GM12878 (cell line): ENCODE results near the gene NOCT. TPM values are rescaled to one million over a fixed set of nuclear protein-coding genes. Genes with fewer than 3 reads are reported as not detected.

ENCODE experiments used
- ATAC-seq: fragments of 200-7000 bp; cut with Tn5 transposase; 3 replicates; pipeline ENCODE4 v1.9.1; 2020; ENCODE audit warnings: mild to moderate bottlenecking, moderate library complexity
- BruUV-seq: library from RNA; stranded (reverse); fragments of 400-500 nt; replicated peaks from 2 replicates; lab custom pipeline; 2021; lab: Mats Ljungman, UMichigan
- CTCF ChIA-PET: fragments of 300-600 bp; sonication (Branson Sonifier 250); formaldehyde crosslinking; extraction: SDS; loops from one replicate; lab custom pipeline; 2021; ENCODE audit warnings: inconsistent platforms; lab: Yijun Ruan, JAX
- POLR2A ChIA-PET: fragments of 350-600 bp; formaldehyde crosslinking; extraction: SDS; loops from one replicate; lab custom pipeline; 2021; ENCODE audit warnings: inconsistent platforms; lab: Charles Lee
- RAD21 ChIA-PET: fragments of 300-600 bp; sonication (Branson Sonifier 250); formaldehyde crosslinking; loops from one replicate; lab custom pipeline; 2023; ENCODE audit warnings: antibody characterized with exemption; ENCODE audit not compliant: unreplicated experiment; lab: Charles Lee
- SMC1A ChIA-PET: fragments of 300-600 bp; sonication (Branson Sonifier 250); formaldehyde crosslinking; loops from one replicate; lab custom pipeline; 2023; ENCODE audit not compliant: unreplicated experiment, uncharacterized antibody; lab: Charles Lee
- DNase-seq: peaks from one replicate; pipeline ENCODE4 v3.0.0-alpha.2; 2011; ENCODE audit warnings: low read depth, low spot score
- FAIRE-seq: peaks from 3 replicates; lab custom pipeline; 2011; peaks lifted over from hg19 to GRCh38; lab: Jason Lieb, UNC
- H2AFZ ChIP-seq: 2 replicates; pipeline ENCODE4 v1.6.0; 2011; ENCODE audit warnings: low read depth, low read length, control low read depth; ENCODE audit not compliant: control insufficient read depth
- H3K27ac ChIP-seq: 2 replicates; pipeline ENCODE4 v1.5.1; 2011; ENCODE audit warnings: control low read depth; ENCODE audit not compliant: control insufficient read depth, insufficient read depth
- H3K27me3 ChIP-seq, 2 experiments: replicated peaks in 1 of 2; 2 replicates each; pipeline versions ENCODE4 v1.6.0 to v1.6.1; 2011; ENCODE audit warnings: low read length in 1 of 2; ENCODE audit not compliant: control insufficient read depth in 2 of 2, insufficient read depth in 2 of 2
- H3K36me3 ChIP-seq, 2 experiments: 2 replicates each; pipeline ENCODE4 v1.5.1; 2011; ENCODE audit warnings: low read length in 1 of 2; ENCODE audit not compliant: control insufficient read depth in 2 of 2, insufficient read depth in 2 of 2
- H3K4me1 ChIP-seq: 2 replicates; pipeline ENCODE4 v1.6.1; 2011; ENCODE audit warnings: mild to moderate bottlenecking, low read length, moderate library complexity, mixed read lengths; ENCODE audit not compliant: control insufficient read depth, insufficient read depth
- H3K4me2 ChIP-seq: 2 replicates; pipeline ENCODE4 v1.6.0; 2011; ENCODE audit warnings: control low read depth; ENCODE audit not compliant: control insufficient read depth, insufficient read depth
- H3K4me3 ChIP-seq: fragments of 200-600 bp; sonication (generic); 2 replicates; pipeline ENCODE4 v1.5.1; 2016
- H3K79me2 ChIP-seq: 2 replicates; pipeline ENCODE4 v1.6.0; 2011; ENCODE audit warnings: low read length; ENCODE audit not compliant: control insufficient read depth, insufficient read depth
- H3K9ac ChIP-seq: 2 replicates; pipeline ENCODE4 v1.8.0; 2011; ENCODE audit warnings: low read length, control low read depth, mixed read lengths; ENCODE audit not compliant: control insufficient read depth, insufficient read depth
- H3K9me3 ChIP-seq: replicated peaks from 3 replicates; pipeline ENCODE4 v1.5.1; 2011; ENCODE audit warnings: mild to moderate bottlenecking, low read length; ENCODE audit not compliant: control insufficient read depth, insufficient read depth
- H4K20me1 ChIP-seq: 2 replicates; pipeline ENCODE4 v1.6.0; 2011; ENCODE audit not compliant: control insufficient read depth, insufficient read depth
- BCL11A ChIP-seq: IDR thresholded peaks from 2 replicates; pipeline ENCODE4 v1.6.1; 2011; ENCODE audit warnings: low read depth, low read length
- CREB1 ChIP-seq: IDR thresholded peaks from 2 replicates; pipeline ENCODE4 v1.6.1; 2012; ENCODE audit warnings: low read depth, mild to moderate bottlenecking, inconsistent platforms
- FOXM1 ChIP-seq: IDR thresholded peaks from 2 replicates; pipeline ENCODE4 v1.6.1; 2012; ENCODE audit warnings: low read depth, mild to moderate bottlenecking, inconsistent platforms, low read length, moderate library complexity
- IRF4 ChIP-seq: IDR thresholded peaks from 2 replicates; pipeline ENCODE4 v1.6.1; 2011; ENCODE audit warnings: low read depth, low read length
- NR2C1 ChIP-seq: fragments of 450-650 bp; IDR thresholded peaks from 2 replicates; pipeline ENCODE4 v1.6.1; 2017; ENCODE audit warnings: antibody characterized with exemption, mild to moderate bottlenecking, moderate library complexity
- SPI1 ChIP-seq: IDR thresholded peaks from 2 replicates; pipeline ENCODE4 v1.6.1; 2011; ENCODE audit warnings: low read depth, mild to moderate bottlenecking, low read length, moderate library complexity, borderline replicate concordance; ENCODE audit not compliant: insufficient read depth
- YBX1 ChIP-seq: fragments of 450-650 bp; IDR thresholded peaks from 2 replicates; pipeline ENCODE4 v1.6.1; 2016; ENCODE audit warnings: antibody characterized with exemption
- WGBS: methylation state at CpG from one replicate; pipeline ENCODE4 v1.1.6; 2016; ENCODE audit warnings: low lambda C conversion rate; ENCODE audit not compliant: insufficient replicate concordance, insufficient coverage; ENCODE audit errors: missing lambda C conversion rate; 5-methylcytosine and 5-hydroxymethylcytosine counted together
- in situ Hi-C: fragments of 300-500 bp; cut with MboI; formaldehyde crosslinking; loops from 9 replicates; pipeline ENCODE4 v1.14.3; 2018; ENCODE audit warnings: mixed read lengths
- intact Hi-C: fragments of 100-400 bp; cut with micrococcal nuclease; formaldehyde crosslinking; loops from one replicate; pipeline ENCODE4 v1.14.2; 2022; ENCODE audit not compliant: unreplicated experiment
- polyA plus RNA-seq, 11 experiments: library from polyadenylated mRNA; depleted of rRNA in 4 of 11; unstranded in 6 of 11; stranded (reverse) in 5 of 11; fragments of >200 nt; fragmentation: Nextera tagmentation in 4 of 11; fragmentation: Illumina TruSeq in 1 of 11; extraction: Ambion mirVana in 4 of 11; extraction: Trizol in 1 of 11; gene quantifications; 1 replicate in 1 of 11; 2 replicates in 10 of 11; pipeline versions ENCODE4 v1.2.1 to v1.2.3, GENCODE V29; 2011 to 2016; ENCODE audit warnings: inconsistent platforms in 2 of 11, missing spikeins in 2 of 11, low read depth in 1 of 11
- total RNA-seq, 4 experiments: library from RNA; depleted of rRNA in 3 of 4; stranded (reverse); fragments of >200 nt in 3 of 4; fragmentation: Illumina TruSeq in 1 of 4; extraction: Trizol in 1 of 4; gene quantifications; 2 replicates each; pipeline versions ENCODE4 v1.2.1 to v1.2.3, GENCODE V29; 2013 to 2021
- TF ChIP-seq, protein P1 (sequence below): fragments of 450-650 bp; IDR thresholded peaks from 2 replicates; pipeline ENCODE4 v1.6.1; 2016; ENCODE audit warnings: mild to moderate bottlenecking, moderate library complexity, borderline replicate concordance
- TF ChIP-seq, protein P2 (sequence below): fragments of 450-650 bp; IDR thresholded peaks from 2 replicates; pipeline ENCODE4 v1.6.1; 2018; ENCODE audit warnings: borderline replicate concordance, mild to moderate bottlenecking; ENCODE audit not compliant: partially characterized antibody

NOCT gene
- total and polyA plus RNA-seq, 10 of the 15 experiments (the other 5 are each of a cell fraction or from before 2014, with no cell fraction given): 1.4 to 17.6 (median 8.1) TPM

DNA sequence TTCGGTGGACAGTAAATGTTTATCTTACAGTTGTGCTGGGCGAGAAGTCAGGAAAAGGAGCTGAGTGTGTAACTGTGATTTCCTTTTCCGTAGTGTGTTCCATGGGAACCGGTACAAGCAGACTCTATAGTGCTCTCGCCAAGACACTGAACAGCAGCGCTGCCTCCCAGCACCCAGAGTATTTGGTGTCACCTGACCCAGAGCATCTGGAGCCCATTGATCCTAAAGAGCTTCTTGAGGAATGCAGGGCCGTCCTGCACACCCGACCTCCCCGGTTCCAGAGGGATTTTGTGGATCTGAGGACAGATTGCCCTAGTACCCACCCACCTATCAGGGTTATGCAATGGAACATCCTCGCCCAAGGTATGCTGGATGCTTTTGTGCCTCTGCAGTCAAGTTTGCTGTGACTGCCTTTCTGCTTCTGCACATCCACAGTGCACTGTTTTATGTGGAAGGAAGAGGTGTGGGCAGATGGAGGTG is 27.4 kb downstream of the NOCT start (continued):
- no peak for TF ChIP-seq CREB1
- TF ChIP-seq, all 136 proteins: peak for 0

DNA sequence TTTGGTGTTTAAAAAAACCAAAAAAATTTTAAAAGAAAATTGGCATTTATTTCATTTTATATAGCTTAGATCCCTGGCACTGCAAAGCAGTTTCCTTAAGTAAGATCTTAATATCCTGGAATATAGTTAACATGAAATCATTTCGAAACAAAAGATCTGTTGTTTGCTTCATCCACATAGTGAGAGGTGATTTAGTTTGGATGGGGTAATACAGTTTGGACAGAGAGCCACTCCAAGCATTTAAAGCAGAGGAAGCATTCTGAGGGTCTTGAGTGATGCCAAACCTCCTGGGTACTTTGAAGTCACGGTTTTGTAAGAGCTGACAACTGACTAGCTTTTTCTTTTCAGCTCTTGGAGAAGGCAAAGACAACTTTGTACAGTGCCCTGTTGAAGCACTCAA is 28.7 kb downstream of the NOCT start:
- ChIA-PET SMC1A (interaction anchor here (0.7 to 1.6 kb wide), 4 partner anchors 9 to 37 kb away, joined by 3 to 4 read pairs (median 3); no protein-coding TSS in a partner anchor), CTCF (interaction anchor here (1.2 to 3.4 kb wide), 2 partner anchors 8 to 14 kb away, joined by 3 to 13 read pairs; no protein-coding TSS in a partner anchor), POLR2A (no interaction called here), RAD21 (interaction anchor here (2.4 kb wide), 1 partner anchor 14 kb away, joined by 10 read pairs; no protein-coding TSS in a partner anchor)
- DNase-seq (no peak), ATAC-seq (no peak), FAIRE-seq (no peak)
- no peaks in the 10 kb centered on the region; the same call in 1 of the 2 replicates for H4K20me1 ChIP-seq
- H3K4me1 ChIP-seq: no peaks in the 10 kb centered on the region
- no peak overlapping the region for H3K4me3 ChIP-seq
- peaks cover 5% of the 10 kb centered on the region for H3K79me2 ChIP-seq
- no TSS peak for BruUV-seq
- peaks cover 12 to 28% of the 10 kb centered on the region in 2 experiments for H3K36me3 ChIP-seq
- intact Hi-C loops (no loop called here), in situ Hi-C loops (no loop called here)
- H3K27ac ChIP-seq: no peak overlapping the region
- no peak overlapping the region for H3K9ac ChIP-seq
- no peak overlapping the region for H3K4me2 ChIP-seq
- no peaks in the 10 kb centered on the region for H3K27me3 ChIP-seq
- TF ChIP-seq, protein P1, sequence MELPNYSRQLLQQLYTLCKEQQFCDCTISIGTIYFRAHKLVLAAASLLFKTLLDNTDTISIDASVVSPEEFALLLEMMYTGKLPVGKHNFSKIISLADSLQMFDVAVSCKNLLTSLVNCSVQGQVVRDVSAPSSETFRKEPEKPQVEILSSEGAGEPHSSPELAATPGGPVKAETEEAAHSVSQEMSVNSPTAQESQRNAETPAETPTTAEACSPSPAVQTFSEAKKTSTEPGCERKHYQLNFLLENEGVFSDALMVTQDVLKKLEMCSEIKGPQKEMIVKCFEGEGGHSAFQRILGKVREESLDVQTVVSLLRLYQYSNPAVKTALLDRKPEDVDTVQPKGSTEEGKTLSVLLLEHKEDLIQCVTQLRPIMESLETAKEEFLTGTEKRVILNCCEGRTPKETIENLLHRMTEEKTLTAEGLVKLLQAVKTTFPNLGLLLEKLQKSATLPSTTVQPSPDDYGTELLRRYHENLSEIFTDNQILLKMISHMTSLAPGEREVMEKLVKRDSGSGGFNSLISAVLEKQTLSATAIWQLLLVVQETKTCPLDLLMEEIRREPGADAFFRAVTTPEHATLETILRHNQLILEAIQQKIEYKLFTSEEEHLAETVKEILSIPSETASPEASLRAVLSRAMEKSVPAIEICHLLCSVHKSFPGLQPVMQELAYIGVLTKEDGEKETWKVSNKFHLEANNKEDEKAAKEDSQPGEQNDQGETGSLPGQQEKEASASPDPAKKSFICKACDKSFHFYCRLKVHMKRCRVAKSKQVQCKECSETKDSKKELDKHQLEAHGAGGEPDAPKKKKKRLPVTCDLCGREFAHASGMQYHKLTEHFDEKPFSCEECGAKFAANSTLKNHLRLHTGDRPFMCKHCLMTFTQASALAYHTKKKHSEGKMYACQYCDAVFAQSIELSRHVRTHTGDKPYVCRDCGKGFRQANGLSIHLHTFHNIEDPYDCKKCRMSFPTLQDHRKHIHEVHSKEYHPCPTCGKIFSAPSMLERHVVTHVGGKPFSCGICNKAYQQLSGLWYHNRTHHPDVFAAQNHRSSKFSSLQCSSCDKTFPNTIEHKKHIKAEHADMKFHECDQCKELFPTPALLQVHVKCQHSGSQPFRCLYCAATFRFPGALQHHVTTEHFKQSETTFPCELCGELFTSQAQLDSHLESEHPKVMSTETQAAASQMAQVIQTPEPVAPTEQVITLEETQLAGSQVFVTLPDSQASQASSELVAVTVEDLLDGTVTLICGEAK: no peak
- no peak for TF ChIP-seq FOXM1
- TF ChIP-seq, protein P2, sequence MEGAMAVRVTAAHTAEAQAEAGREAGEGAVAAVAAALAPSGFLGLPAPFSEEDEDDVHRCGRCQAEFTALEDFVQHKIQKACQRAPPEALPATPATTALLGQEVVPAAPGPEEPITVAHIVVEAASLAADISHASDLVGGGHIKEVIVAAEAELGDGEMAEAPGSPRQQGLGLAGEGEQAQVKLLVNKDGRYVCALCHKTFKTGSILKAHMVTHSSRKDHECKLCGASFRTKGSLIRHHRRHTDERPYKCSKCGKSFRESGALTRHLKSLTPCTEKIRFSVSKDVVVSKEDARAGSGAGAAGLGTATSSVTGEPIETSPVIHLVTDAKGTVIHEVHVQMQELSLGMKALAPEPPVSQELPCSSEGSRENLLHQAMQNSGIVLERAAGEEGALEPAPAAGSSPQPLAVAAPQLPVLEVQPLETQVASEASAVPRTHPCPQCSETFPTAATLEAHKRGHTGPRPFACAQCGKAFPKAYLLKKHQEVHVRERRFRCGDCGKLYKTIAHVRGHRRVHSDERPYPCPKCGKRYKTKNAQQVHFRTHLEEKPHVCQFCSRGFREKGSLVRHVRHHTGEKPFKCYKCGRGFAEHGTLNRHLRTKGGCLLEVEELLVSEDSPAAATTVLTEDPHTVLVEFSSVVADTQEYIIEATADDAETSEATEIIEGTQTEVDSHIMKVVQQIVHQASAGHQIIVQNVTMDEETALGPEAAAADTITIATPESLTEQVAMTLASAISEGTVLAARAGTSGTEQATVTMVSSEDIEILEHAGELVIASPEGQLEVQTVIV: no peak
- no peak for TF ChIP-seq IRF4
- no peak for TF ChIP-seq SPI1
- TF ChIP-seq YBX1: no peak
- TF ChIP-seq BCL11A: no peak
- TF ChIP-seq NR2C1: no peak
- H3K9me3 ChIP-seq: no peaks in the 10 kb centered on the region
- H2AFZ ChIP-seq: no peak overlapping the region
- 96% methylated on average over 2 of the region's 2 CpGs for WGBS
